MM.1S (cell line): ENCODE measurements around the gene ZKSCAN4.

ENCODE experiments used
- EZH2 ChIP-seq: fragments of 300-600 bp; sonication (generic); optimal IDR thresholded peaks from 2 replicates; pipeline ENCODE3; 2017; ENCODE audit warnings: low read depth, mild to moderate bottlenecking, antibody characterized with exemption, low read length, mixed read lengths
- EZH2phosphoT487 ChIP-seq: fragments of 300-600 bp; sonication (generic); IDR thresholded peaks from 2 replicates; pipeline ENCODE4 v1.6.1; 2018; ENCODE audit warnings: antibody characterized with exemption, low read length
- TF ChIP-seq, protein P1 (sequence below): fragments of 300-600 bp; sonication (generic); IDR thresholded peaks from 2 replicates; pipeline ENCODE4 v1.5.1; 2016; ENCODE audit warnings: antibody characterized with exemption, low read length, mixed read lengths

DNA sequence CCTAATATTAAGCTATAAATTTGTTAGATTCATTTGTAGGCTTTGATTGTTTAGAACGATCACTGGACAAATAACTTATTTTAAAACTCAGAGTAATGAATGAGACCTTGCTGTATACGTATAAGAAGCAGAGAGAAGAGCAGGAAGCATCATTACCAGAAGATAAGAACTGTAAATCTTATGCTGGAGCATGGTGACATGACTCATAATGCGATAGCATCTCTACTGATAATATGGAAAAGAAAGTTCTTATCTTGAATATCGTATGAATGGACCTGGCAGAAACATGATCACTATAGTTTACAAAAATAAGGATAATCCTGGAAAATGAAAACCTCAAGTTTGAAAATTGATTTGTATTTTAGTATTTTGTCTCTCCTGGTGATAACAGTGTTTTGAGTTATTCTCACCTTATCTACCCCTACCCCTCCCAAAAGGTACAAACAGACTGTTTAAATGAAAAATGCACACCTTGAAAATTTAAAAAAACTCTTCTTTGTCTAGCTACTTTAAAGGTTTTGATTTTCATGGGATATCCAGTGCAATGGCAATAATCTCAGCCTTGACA is 12.8 kb upstream of the ZKSCAN4 start:
- no peak for TF ChIP-seq EZH2phosphoT487
- TF ChIP-seq, protein P1, sequence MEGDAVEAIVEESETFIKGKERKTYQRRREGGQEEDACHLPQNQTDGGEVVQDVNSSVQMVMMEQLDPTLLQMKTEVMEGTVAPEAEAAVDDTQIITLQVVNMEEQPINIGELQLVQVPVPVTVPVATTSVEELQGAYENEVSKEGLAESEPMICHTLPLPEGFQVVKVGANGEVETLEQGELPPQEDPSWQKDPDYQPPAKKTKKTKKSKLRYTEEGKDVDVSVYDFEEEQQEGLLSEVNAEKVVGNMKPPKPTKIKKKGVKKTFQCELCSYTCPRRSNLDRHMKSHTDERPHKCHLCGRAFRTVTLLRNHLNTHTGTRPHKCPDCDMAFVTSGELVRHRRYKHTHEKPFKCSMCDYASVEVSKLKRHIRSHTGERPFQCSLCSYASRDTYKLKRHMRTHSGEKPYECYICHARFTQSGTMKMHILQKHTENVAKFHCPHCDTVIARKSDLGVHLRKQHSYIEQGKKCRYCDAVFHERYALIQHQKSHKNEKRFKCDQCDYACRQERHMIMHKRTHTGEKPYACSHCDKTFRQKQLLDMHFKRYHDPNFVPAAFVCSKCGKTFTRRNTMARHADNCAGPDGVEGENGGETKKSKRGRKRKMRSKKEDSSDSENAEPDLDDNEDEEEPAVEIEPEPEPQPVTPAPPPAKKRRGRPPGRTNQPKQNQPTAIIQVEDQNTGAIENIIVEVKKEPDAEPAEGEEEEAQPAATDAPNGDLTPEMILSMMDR: no peak
- no peak for TF ChIP-seq EZH2
